Measurements from ENCODE around the gene EFTUD2.
A peak's percentile ranks its signal among the peaks of the same experiment; 100 is the strongest.

The EFTUD2 gene

GRCh38 chr17:44900894-44901293, 1.6 kb upstream of the EFTUD2 start:
- Histone ChIP-seq H3K9ac (ENCODE audit: low read length) (peak overlapping the region; percentile 99), H3K36me3 (ENCODE audit: control insufficient read depth, insufficient read depth, low read length, severe bottlenecking) (peaks cover 2% of the 10 kb centered on the region), H3K4me1 (ENCODE audit: control insufficient read depth, insufficient read depth, low read length) (peaks cover 33% of the 10 kb centered on the region), H3K4me3 (ENCODE audit: low read length) (no peak overlapping the region), H3K27me3 (replicated peaks; ENCODE audit: control insufficient read depth, insufficient read depth, low read length) (no peaks in the 10 kb centered on the region), H3K9me3 (ENCODE audit: control insufficient read depth, low read length) (no peaks in the 10 kb centered on the region)
- DNase-seq (ENCODE audit: low read depth) = peak; percentile 67

GRCh38 chr17:44898768-44899073, 524 bp downstream of the EFTUD2 start:
- H3K4me1 ChIP-seq (ENCODE audit: control insufficient read depth, insufficient read depth, low read length) = peaks cover 29% of the 10 kb centered on the region
- H3K9me3 ChIP-seq (ENCODE audit: control insufficient read depth, low read length) = no peaks in the 10 kb centered on the region
- H3K36me3 ChIP-seq (ENCODE audit: control insufficient read depth, insufficient read depth, low read length, severe bottlenecking) = peaks cover 12% of the 10 kb centered on the region
- peak overlapping the region; percentile 98 for H3K4me3 ChIP-seq (ENCODE audit: low read length)
- peak; percentile 71 for DNase-seq (ENCODE audit: low read depth)
- no peaks in the 10 kb centered on the region for H3K27me3 ChIP-seq (replicated peaks; ENCODE audit: control insufficient read depth, insufficient read depth, low read length)
- peak overlapping the region; percentile 99 for H3K9ac ChIP-seq (ENCODE audit: low read length)

- Histone ChIP-seq H3K4me3 (ENCODE audit: low read length) (no peak overlapping the region), H3K9ac (ENCODE audit: low read length) (no peak overlapping the region), H3K36me3 (ENCODE audit: control insufficient read depth, insufficient read depth, low read length, severe bottlenecking) (peaks cover 38% of the 10 kb centered on the region), H3K27me3 (replicated peaks; ENCODE audit: control insufficient read depth, insufficient read depth, low read length) (no peaks in the 10 kb centered on the region), H3K4me1 (ENCODE audit: control insufficient read depth, insufficient read depth, low read length) (peaks cover 6% of the 10 kb centered on the region), H3K9me3 (ENCODE audit: control insufficient read depth, low read length) (no peaks in the 10 kb centered on the region)
- DNase-seq (ENCODE audit: low read depth) = no peak
Measured at GRCh38 chr17:44894642-44895041, 4.6 kb downstream of the EFTUD2 start.

GRCh38 chr17:44892250-44892649, 7.0 kb downstream of the EFTUD2 start:
- Histone ChIP-seq H3K27me3 (replicated peaks; ENCODE audit: control insufficient read depth, insufficient read depth, low read length) (no peaks in the 10 kb centered on the region), H3K9me3 (ENCODE audit: control insufficient read depth, low read length) (no peaks in the 10 kb centered on the region), H3K36me3 (ENCODE audit: control insufficient read depth, insufficient read depth, low read length, severe bottlenecking) (peaks cover 41% of the 10 kb centered on the region), H3K4me3 (ENCODE audit: low read length) (no peak overlapping the region), H3K4me1 (ENCODE audit: control insufficient read depth, insufficient read depth, low read length) (peaks cover 3% of the 10 kb centered on the region), H3K9ac (ENCODE audit: low read length) (no peak overlapping the region)
- no peak for DNase-seq (ENCODE audit: low read depth)

GRCh38 chr17:44889003-44889402, 10.2 kb downstream of the EFTUD2 start:
- Histone ChIP-seq H3K9ac (ENCODE audit: low read length) (no peak overlapping the region), H3K27me3 (replicated peaks; ENCODE audit: control insufficient read depth, insufficient read depth, low read length) (no peaks in the 10 kb centered on the region), H3K9me3 (ENCODE audit: control insufficient read depth, low read length) (no peaks in the 10 kb centered on the region), H3K36me3 (ENCODE audit: control insufficient read depth, insufficient read depth, low read length, severe bottlenecking) (peaks cover 61% of the 10 kb centered on the region), H3K4me1 (ENCODE audit: control insufficient read depth, insufficient read depth, low read length) (peaks cover 3% of the 10 kb centered on the region), H3K4me3 (ENCODE audit: low read length) (no peak overlapping the region)
- DNase-seq (ENCODE audit: low read depth) = no peak

- Histone ChIP-seq H3K9ac (ENCODE audit: low read length) (no peak overlapping the region), H3K4me1 (ENCODE audit: control insufficient read depth, insufficient read depth, low read length) (peaks cover 3% of the 10 kb centered on the region), H3K27me3 (replicated peaks; ENCODE audit: control insufficient read depth, insufficient read depth, low read length) (no peaks in the 10 kb centered on the region), H3K36me3 (ENCODE audit: control insufficient read depth, insufficient read depth, low read length, severe bottlenecking) (peaks cover 63% of the 10 kb centered on the region), H3K9me3 (ENCODE audit: control insufficient read depth, low read length) (no peaks in the 10 kb centered on the region), H3K4me3 (ENCODE audit: low read length) (no peak overlapping the region)
- no peak for DNase-seq (ENCODE audit: low read depth)
Measured at GRCh38 chr17:44887971-44888954, 11.0 kb downstream of the EFTUD2 start.

GRCh38 chr17:44887016-44887415, 12.2 kb downstream of the EFTUD2 start:
- no peaks in the 10 kb centered on the region for H3K9me3 ChIP-seq (ENCODE audit: control insufficient read depth, low read length)
- peaks cover 66% of the 10 kb centered on the region for H3K36me3 ChIP-seq (ENCODE audit: control insufficient read depth, insufficient read depth, low read length, severe bottlenecking)
- H3K27me3 ChIP-seq (replicated peaks; ENCODE audit: control insufficient read depth, insufficient read depth, low read length) = no peaks in the 10 kb centered on the region

GRCh38 chr17:44884941-44885340, 14.3 kb downstream of the EFTUD2 start:
- no peaks in the 10 kb centered on the region for H3K9me3 ChIP-seq (ENCODE audit: control insufficient read depth, low read length)
- H3K4me3 ChIP-seq (ENCODE audit: low read length) = no peak overlapping the region
- H3K27me3 ChIP-seq (replicated peaks; ENCODE audit: control insufficient read depth, insufficient read depth, low read length) = no peaks in the 10 kb centered on the region
- no peak overlapping the region for H3K9ac ChIP-seq (ENCODE audit: low read length)
- peaks cover 3% of the 10 kb centered on the region for H3K4me1 ChIP-seq (ENCODE audit: control insufficient read depth, insufficient read depth, low read length)
- DNase-seq (ENCODE audit: low read depth) = no peak
- H3K36me3 ChIP-seq (ENCODE audit: control insufficient read depth, insufficient read depth, low read length, severe bottlenecking) = peaks cover 72% of the 10 kb centered on the region

More at GRCh38 chr17:44887016-44887415, 12.2 kb downstream of the EFTUD2 start:
- no peak overlapping the region for H3K4me3 ChIP-seq (ENCODE audit: low read length)
- DNase-seq (ENCODE audit: low read depth) = no peak
- H3K9ac ChIP-seq (ENCODE audit: low read length) = no peak overlapping the region
- H3K4me1 ChIP-seq (ENCODE audit: control insufficient read depth, insufficient read depth, low read length) = peaks cover 3% of the 10 kb centered on the region

- Histone ChIP-seq H3K27me3 (replicated peaks; ENCODE audit: control insufficient read depth, insufficient read depth, low read length) (no peaks in the 10 kb centered on the region), H3K36me3 (ENCODE audit: control insufficient read depth, insufficient read depth, low read length, severe bottlenecking) (peaks cover 85% of the 10 kb centered on the region), H3K9ac (ENCODE audit: low read length) (no peak overlapping the region), H3K4me1 (ENCODE audit: control insufficient read depth, insufficient read depth, low read length) (no peaks in the 10 kb centered on the region), H3K9me3 (ENCODE audit: control insufficient read depth, low read length) (no peaks in the 10 kb centered on the region), H3K4me3 (ENCODE audit: low read length) (no peak overlapping the region)
- no peak for DNase-seq (ENCODE audit: low read depth)
Measured at GRCh38 chr17:44881145-44881544, 18.1 kb downstream of the EFTUD2 start.

GRCh38 chr17:44880062-44880461, 19.2 kb downstream of the EFTUD2 start:
- no peak for DNase-seq (ENCODE audit: low read depth)
- peaks cover 82% of the 10 kb centered on the region for H3K36me3 ChIP-seq (ENCODE audit: control insufficient read depth, insufficient read depth, low read length, severe bottlenecking)
- no peaks in the 10 kb centered on the region for H3K4me1 ChIP-seq (ENCODE audit: control insufficient read depth, insufficient read depth, low read length)
- no peaks in the 10 kb centered on the region for H3K9me3 ChIP-seq (ENCODE audit: control insufficient read depth, low read length)
- no peak overlapping the region for H3K9ac ChIP-seq (ENCODE audit: low read length)
- no peaks in the 10 kb centered on the region for H3K27me3 ChIP-seq (replicated peaks; ENCODE audit: control insufficient read depth, insufficient read depth, low read length)
- no peak overlapping the region for H3K4me3 ChIP-seq (ENCODE audit: low read length)

GRCh38 chr17:44879376-44879775, 19.9 kb downstream of the EFTUD2 start:
- Histone ChIP-seq H3K9me3 (ENCODE audit: control insufficient read depth, low read length) (no peaks in the 10 kb centered on the region), H3K4me1 (ENCODE audit: control insufficient read depth, insufficient read depth, low read length) (no peaks in the 10 kb centered on the region), H3K9ac (ENCODE audit: low read length) (no peak overlapping the region), H3K36me3 (ENCODE audit: control insufficient read depth, insufficient read depth, low read length, severe bottlenecking) (peaks cover 81% of the 10 kb centered on the region), H3K27me3 (replicated peaks; ENCODE audit: control insufficient read depth, insufficient read depth, low read length) (no peaks in the 10 kb centered on the region), H3K4me3 (ENCODE audit: low read length) (no peak overlapping the region)
- DNase-seq (ENCODE audit: low read depth) = no peak
